Ascending aorta (tissue), 2 donors: ENCODE measurements around the gene WFDC6. TPM values are rescaled to one million over a fixed set of nuclear protein-coding genes. Genes with fewer than 3 reads are reported as not detected.

Experiments used
- DNase-seq, 2 donors: peaks; one replicate each; pipeline ENCODE4 v3.0.0-alpha.2; 2019; ENCODE audit warnings: low spot score in 2 of 2
- H3K27ac ChIP-seq, 2 donors: fragments of 200-600 bp; sonication (generic); one replicate each; pipeline ENCODE4 v1.5.1; 2016 to 2017; ENCODE audit warnings: mild to moderate bottlenecking in 1 of 2
- H3K27me3 ChIP-seq: fragments of 200-600 bp; sonication (generic); one replicate; pipeline ENCODE4 v1.5.1; 2017
- H3K36me3 ChIP-seq, 2 donors: fragments of 200-600 bp; sonication (generic); one replicate each; pipeline ENCODE4 v1.5.1; 2016
- H3K4me1 ChIP-seq, 2 donors: fragments of 200-600 bp; sonication (generic); one replicate each; pipeline ENCODE4 v1.5.1; 2016 to 2017; ENCODE audit warnings: mild to moderate bottlenecking in 1 of 2
- H3K4me3 ChIP-seq, 2 donors: fragments of 200-600 bp; sonication (generic); one replicate each; pipeline ENCODE4 v1.5.1; 2016 to 2017; ENCODE audit warnings: mild to moderate bottlenecking in 1 of 2
- H3K9me3 ChIP-seq, 2 donors: fragments of 200-600 bp; sonication (generic); one replicate each; pipeline ENCODE4 v1.5.1; 2016
- CTCF ChIP-seq, 3 experiments: fragments of 200-600 bp in 2 of 3; fragments of 450-650 bp in 1 of 3; sonication (generic) in 2 of 3; IDR thresholded peaks; one replicate each; pipeline ENCODE4 v1.5.1; 2016 to 2019; ENCODE audit warnings: antibody characterized with exemption in 3 of 3, mild to moderate bottlenecking in 1 of 3, moderate library complexity in 1 of 3
- intact Hi-C: fragments of 100-400 bp; cut with DNase I; formaldehyde crosslinking; loops from one replicate; pipeline ENCODE4 v1.15.1; 2023
- total RNA-seq: library from RNA; depleted of rRNA; stranded (reverse); fragments of >200 nt; gene quantifications from one replicate; pipeline ENCODE4 v1.1.0, GENCODE V29; 2016

Gene WFDC6
- total RNA-seq, 1 donor from 2014 or later: not detected

DNA sequence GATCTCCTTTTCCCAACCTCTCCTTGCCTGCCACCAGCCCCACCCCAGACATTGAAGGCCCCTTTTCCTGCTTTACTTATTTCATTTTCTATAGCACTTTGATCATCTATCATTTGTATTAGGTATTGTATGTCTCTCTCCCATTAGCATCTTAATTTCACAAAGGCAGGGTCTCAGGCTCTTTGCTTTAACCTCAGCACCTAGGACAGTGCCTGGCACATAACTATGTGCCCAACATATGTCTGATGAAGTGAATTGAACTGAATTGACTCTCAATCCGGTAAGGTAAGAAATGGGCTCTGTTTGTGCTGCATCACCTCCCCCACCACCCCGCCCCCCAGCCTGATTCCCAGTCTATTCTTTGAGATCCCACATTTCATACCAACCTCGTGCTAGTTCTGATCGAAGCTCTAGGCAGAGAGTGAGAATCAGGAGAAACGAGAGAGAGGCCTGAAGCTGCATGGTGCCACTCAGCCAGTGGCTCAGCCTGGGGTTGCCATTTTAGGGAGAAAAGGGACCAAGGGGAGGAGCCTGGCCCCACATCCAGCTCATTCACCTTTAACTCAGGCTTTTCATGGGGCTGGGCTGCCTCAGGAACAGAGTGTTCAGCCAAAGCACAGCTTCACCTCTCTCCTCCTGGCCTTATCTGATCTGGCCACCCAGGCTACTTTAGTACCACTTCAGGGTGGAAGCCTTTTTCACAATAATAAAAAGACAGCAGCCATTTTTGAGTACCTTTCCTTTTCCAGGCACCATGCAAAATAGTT lies 24.0 kb downstream of the WFDC6 start, which contains the start of gene SPINT3:
SPINT3 (minus strand) TSS at position 476 of the 767 bp plus-strand sequence; CDS start at position 462, 14 bp downstream.
- intact Hi-C loops: no loop called here
- H3K36me3 ChIP-seq: no peaks in the 10 kb centered on the region
- H3K4me1 ChIP-seq: no peaks in the 10 kb centered on the region
- no peak for TF ChIP-seq CTCF (IDR thresholded peaks at IDR 0.05)
- no peak for DNase-seq
- H3K9me3 ChIP-seq: no peaks in the 10 kb centered on the region
- H3K4me3 ChIP-seq: no peak within 1 kb of the TSS
- no peaks in the 10 kb centered on the region for H3K27me3 ChIP-seq
- no peak within 1 kb of the TSS for H3K27ac ChIP-seq

GRCh38 chr20:45510242-45510862 lies 28.9 kb downstream of the WFDC6 start:
- H3K36me3 ChIP-seq: no peaks in the 10 kb centered on the region
- H3K27me3 ChIP-seq: no peaks in the 10 kb centered on the region
- intact Hi-C loops: no loop called here
- no peaks in the 10 kb centered on the region for H3K4me1 ChIP-seq
- DNase-seq: no peak
- no peak overlapping the region for H3K27ac ChIP-seq
- no peak for TF ChIP-seq CTCF (IDR thresholded peaks at IDR 0.05)
- H3K4me3 ChIP-seq: no peak overlapping the region
- no peaks in the 10 kb centered on the region for H3K9me3 ChIP-seq

GRCh38 chr20:45509091-45509490 lies 30.2 kb downstream of the WFDC6 start:
- Histone ChIP-seq H3K9me3 (no peaks in the 10 kb centered on the region), H3K4me1 (no peaks in the 10 kb centered on the region), H3K36me3 (no peaks in the 10 kb centered on the region), H3K4me3 (no peak overlapping the region), H3K27me3 (no peaks in the 10 kb centered on the region), H3K27ac (no peak overlapping the region)
- DNase-seq: no peak
- no peak for TF ChIP-seq CTCF (IDR thresholded peaks at IDR 0.05)
- intact Hi-C loops: no loop called here

DNA sequence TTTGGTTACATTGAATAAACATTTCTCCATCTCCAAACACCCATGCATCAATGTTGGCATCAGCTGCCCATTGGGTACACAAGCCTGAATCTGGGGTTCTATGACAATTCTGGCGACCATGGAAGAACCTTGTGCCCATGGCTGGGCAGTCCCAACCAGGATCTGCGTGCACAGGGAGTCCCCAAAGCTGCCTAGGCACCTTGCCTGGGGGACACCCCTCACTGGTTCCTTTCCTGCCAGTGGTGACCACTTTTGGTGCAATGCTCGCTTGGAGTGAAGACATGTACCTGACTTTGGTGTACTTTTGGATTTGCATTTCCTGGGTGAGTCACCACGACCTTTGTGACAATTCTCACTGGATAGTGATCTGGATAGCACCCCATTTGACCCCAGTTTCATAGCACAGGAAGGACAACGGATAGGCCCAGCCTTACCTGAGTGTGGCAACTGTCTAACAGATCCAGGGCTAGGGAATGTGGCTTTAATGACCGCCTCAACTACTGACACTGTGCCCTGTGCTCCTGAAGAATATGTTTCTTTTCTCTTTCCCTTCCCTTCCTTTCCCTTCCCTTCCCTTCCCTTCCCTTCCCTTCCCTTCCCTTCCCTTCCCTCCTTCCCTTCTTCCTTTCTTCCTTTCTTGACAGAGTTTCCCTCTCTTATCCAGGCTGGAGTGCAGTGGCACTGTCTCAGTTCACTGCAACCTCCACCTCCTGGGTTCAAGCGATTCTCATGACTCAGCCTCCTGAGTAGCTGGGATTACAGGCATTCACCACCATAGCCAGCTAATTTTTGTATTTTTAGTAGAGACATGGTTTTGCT lies 31.0 kb downstream of the WFDC6 start:
- TF ChIP-seq CTCF (IDR thresholded peaks at IDR 0.05): no peak
- no peak for DNase-seq
- H3K4me3 ChIP-seq: no peak overlapping the region
- H3K27me3 ChIP-seq: no peaks in the 10 kb centered on the region
- H3K4me1 ChIP-seq: no peaks in the 10 kb centered on the region
- no peaks in the 10 kb centered on the region for H3K36me3 ChIP-seq
- H3K9me3 ChIP-seq: no peaks in the 10 kb centered on the region
- H3K27ac ChIP-seq: no peak overlapping the region
- intact Hi-C loops: no loop called here

DNA sequence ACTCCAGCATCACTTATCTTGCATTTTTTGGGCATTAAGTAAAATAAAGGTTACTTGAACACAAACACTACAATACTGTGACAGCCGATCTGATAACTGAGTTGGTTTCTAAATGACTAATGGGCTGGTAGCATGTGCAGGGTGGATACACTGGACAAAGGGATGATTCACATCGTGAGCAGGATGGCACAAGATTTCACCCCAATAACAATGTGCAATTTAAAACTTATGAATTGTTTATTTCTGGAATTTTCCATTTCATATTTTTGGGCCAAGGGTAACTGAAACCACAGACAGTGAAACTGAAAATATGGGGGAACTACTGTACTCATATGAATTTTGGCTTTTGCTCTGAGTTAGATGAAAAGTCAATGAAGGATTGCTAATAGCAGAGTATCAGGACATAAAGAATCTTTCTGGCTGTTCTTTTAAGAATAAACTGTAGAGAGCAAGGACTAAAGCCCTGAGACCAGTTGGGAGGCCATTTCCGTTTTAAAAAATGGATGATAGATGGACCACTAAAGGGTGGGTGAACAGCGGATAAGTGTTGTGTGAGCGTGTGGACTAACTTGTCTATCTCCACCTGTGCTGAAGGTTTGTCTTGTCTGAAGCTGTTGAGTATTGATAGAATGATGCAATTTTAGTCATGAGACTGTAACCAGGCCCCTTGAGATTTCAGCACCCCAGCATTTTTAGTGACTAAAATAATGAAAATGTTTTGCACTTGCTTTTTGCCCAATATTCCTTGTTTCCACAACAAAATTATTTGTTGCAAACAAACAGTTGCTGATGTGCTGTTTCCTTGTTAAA lies 32.1 kb downstream of the WFDC6 start:
- no peak overlapping the region for H3K4me3 ChIP-seq
- H3K27ac ChIP-seq: no peak overlapping the region
- no peaks in the 10 kb centered on the region for H3K27me3 ChIP-seq
- H3K4me1 ChIP-seq: no peaks in the 10 kb centered on the region
- H3K9me3 ChIP-seq: no peaks in the 10 kb centered on the region
- no peak for DNase-seq
- intact Hi-C loops: no loop called here
- TF ChIP-seq CTCF (IDR thresholded peaks at IDR 0.05): no peak
- H3K36me3 ChIP-seq: no peaks in the 10 kb centered on the region
